Measurements from ENCODE around the gene POLK. TPM values are rescaled to one million over a fixed set of nuclear protein-coding genes. Genes with fewer than 3 reads are reported as not detected.

POLK gene
- total RNA-seq, 1 donor from 2014 or later: 22.4 TPM

DNA sequence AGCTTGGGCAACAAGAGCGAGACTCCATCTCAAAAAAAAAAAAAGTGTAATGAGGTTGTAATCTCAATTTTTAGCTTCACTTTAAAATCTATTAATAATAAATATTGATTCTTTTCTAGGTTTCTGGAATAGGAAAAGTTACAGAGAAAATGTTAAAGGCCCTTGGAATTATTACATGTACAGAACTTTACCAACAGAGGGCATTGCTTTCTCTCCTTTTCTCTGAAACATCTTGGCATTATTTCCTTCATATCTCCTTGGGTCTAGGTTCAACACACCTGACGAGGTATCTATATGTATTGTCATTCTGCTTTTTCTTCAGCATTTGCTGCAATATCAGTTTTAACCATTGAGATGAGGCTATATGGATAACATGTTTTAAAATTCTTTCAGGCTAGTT lies 73.0 kb downstream of the POLK start:
- FAIRE-seq (no peak), DNase-seq (ENCODE audit: low read depth) (peak; percentile 32)
- H3K36me3 ChIP-seq (ENCODE audit: control insufficient read depth, insufficient read depth, low read length): peaks cover 2% of the 10 kb centered on the region

GRCh38 chr5:75588666-75589065 lies 77.0 kb downstream of the POLK start:
- no peak overlapping the region for H3K4me3 ChIP-seq (ENCODE audit: low read depth, low read length)
- TF ChIP-seq, protein P1, sequence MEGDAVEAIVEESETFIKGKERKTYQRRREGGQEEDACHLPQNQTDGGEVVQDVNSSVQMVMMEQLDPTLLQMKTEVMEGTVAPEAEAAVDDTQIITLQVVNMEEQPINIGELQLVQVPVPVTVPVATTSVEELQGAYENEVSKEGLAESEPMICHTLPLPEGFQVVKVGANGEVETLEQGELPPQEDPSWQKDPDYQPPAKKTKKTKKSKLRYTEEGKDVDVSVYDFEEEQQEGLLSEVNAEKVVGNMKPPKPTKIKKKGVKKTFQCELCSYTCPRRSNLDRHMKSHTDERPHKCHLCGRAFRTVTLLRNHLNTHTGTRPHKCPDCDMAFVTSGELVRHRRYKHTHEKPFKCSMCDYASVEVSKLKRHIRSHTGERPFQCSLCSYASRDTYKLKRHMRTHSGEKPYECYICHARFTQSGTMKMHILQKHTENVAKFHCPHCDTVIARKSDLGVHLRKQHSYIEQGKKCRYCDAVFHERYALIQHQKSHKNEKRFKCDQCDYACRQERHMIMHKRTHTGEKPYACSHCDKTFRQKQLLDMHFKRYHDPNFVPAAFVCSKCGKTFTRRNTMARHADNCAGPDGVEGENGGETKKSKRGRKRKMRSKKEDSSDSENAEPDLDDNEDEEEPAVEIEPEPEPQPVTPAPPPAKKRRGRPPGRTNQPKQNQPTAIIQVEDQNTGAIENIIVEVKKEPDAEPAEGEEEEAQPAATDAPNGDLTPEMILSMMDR (IDR thresholded peaks at IDR 0.05; ENCODE audit: insufficient read depth, low read length, severe bottlenecking): no peak
- FAIRE-seq: no peak
- DNase-seq (ENCODE audit: low read depth): no peak
- H3K27me3 ChIP-seq (ENCODE audit: control insufficient read depth, insufficient read depth, low read length): no peaks in the 10 kb centered on the region
- H3K36me3 ChIP-seq (ENCODE audit: control insufficient read depth, insufficient read depth, low read length): no peaks in the 10 kb centered on the region

More for the DNA sequence above, 73.0 kb downstream of the POLK start:
- Histone ChIP-seq H3K27me3 (ENCODE audit: control insufficient read depth, insufficient read depth, low read length) (no peaks in the 10 kb centered on the region), H3K4me3 (ENCODE audit: low read depth, low read length) (no peak overlapping the region)
- TF ChIP-seq, protein P1 (IDR thresholded peaks at IDR 0.05; ENCODE audit: insufficient read depth, low read length, severe bottlenecking): peak; percentile 41

DNA sequence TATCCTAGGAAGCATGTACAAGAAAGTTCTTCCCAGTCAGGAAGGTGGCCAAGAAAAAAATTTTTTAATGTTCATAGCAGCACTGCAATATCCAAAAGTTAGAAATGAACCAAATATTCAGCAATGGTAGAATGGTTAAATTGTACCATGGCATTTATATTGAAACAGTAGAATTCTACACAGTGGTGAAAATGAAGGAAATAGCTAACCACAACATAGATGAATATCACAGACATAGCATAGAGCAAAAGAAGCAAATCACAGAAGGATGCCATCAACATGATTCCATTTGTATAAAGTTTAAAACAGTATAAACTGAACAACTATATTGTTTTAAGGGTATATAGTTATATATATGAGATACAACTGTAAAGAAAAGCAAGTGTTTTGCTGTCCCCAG lies 88.8 kb downstream of the POLK start:
- FAIRE-seq: no peak
- no peak for DNase-seq (ENCODE audit: low read depth)
- H3K36me3 ChIP-seq (ENCODE audit: control insufficient read depth, insufficient read depth, low read length): no peaks in the 10 kb centered on the region
- no peaks in the 10 kb centered on the region for H3K27me3 ChIP-seq (ENCODE audit: control insufficient read depth, insufficient read depth, low read length)
- TF ChIP-seq, protein P1 (IDR thresholded peaks at IDR 0.05; ENCODE audit: insufficient read depth, low read length, severe bottlenecking): no peak
- H3K4me3 ChIP-seq (ENCODE audit: low read depth, low read length): no peak overlapping the region

DNA sequence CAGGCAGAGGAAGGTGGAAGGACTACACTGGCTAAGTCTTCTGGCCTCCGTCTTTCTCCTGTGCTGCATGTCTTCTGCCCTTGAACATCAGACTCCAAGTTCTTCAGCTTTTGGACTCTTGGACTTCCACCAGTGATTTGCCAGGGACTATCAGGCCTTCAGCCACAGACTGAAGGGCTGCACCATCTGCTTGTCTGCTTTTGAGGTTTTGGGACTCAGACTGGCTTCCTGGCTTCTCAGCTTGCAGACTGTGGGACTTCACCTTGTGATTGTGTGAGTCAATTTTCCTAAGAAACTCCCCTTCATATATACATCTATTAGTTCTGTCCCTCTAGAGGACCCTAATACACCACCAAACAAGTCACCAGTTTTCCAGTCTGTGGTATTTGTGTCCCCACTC lies 89.9 kb downstream of the POLK start:
- H3K27me3 ChIP-seq (ENCODE audit: control insufficient read depth, insufficient read depth, low read length): no peaks in the 10 kb centered on the region
- no peak for FAIRE-seq
- H3K4me3 ChIP-seq (ENCODE audit: low read depth, low read length): no peak overlapping the region
- DNase-seq (ENCODE audit: low read depth): no peak
- H3K36me3 ChIP-seq (ENCODE audit: control insufficient read depth, insufficient read depth, low read length): no peaks in the 10 kb centered on the region
- TF ChIP-seq, protein P1 (IDR thresholded peaks at IDR 0.05; ENCODE audit: insufficient read depth, low read length, severe bottlenecking): no peak

GRCh38 chr5:75601996-75602395 lies 90.3 kb downstream of the POLK start:
- no peak for FAIRE-seq
- Histone ChIP-seq H3K27me3 (ENCODE audit: control insufficient read depth, insufficient read depth, low read length) (no peaks in the 10 kb centered on the region), H3K36me3 (ENCODE audit: control insufficient read depth, insufficient read depth, low read length) (no peaks in the 10 kb centered on the region), H3K4me3 (ENCODE audit: low read depth, low read length) (no peak overlapping the region)
- DNase-seq (ENCODE audit: low read depth): peak; percentile 91
- TF ChIP-seq, protein P1 (IDR thresholded peaks at IDR 0.05; ENCODE audit: insufficient read depth, low read length, severe bottlenecking): no peak

- H3K4me3 ChIP-seq (ENCODE audit: low read depth, low read length): no peak overlapping the region
- DNase-seq (ENCODE audit: low read depth) (peak; percentile 80), FAIRE-seq (peak; percentile 75)
- H3K27me3 ChIP-seq (ENCODE audit: control insufficient read depth, insufficient read depth, low read length): no peaks in the 10 kb centered on the region
- no peaks in the 10 kb centered on the region for H3K36me3 ChIP-seq (ENCODE audit: control insufficient read depth, insufficient read depth, low read length)
- TF ChIP-seq, protein P1 (IDR thresholded peaks at IDR 0.05; ENCODE audit: insufficient read depth, low read length, severe bottlenecking): no peak
Observed at GRCh38 chr5:75603371-75603770, 91.7 kb downstream of the POLK start.
